Right ventricle myocardium inferior (tissue), 1 donor: Measurements from ENCODE around the gene KRI1. TPM values are rescaled to one million over a fixed set of nuclear protein-coding genes. Genes with fewer than 3 reads are reported as not detected.

Experiments used
- ATAC-seq: fragments of 200-7000 bp; cut with Tn5 transposase; one replicate; pipeline ENCODE4 v1.9.1; 2020; ENCODE audit warnings: mild to moderate bottlenecking, moderate library complexity
- DNase-seq: peaks from one replicate; pipeline ENCODE4 v3.0.0; 2021; ENCODE audit errors: missing footprints
- intact Hi-C: fragments of 100-400 bp; cut with DNase I; formaldehyde crosslinking; loops from one replicate; pipeline ENCODE4 v1.11.0; 2022
- microRNA-seq: library from miRNA; unstranded; fragments of <30 nt; microRNA quantifications from one replicate; pipeline ENCODE4 v1.2.0, GENCODE V29; 2020
- total RNA-seq: library from RNA; stranded (reverse); fragmentation: NEBNext Ultra II Directional; extraction: Animal tissue kit (Norgen Biotek cat#: 25700); gene quantifications from one replicate; pipeline ENCODE4 v1.2.1, GENCODE V29; 2021
- donor health status: DM: no; HTN: yes; CAD: no; lungs with severe emphysema.

The KRI1 gene
- total RNA-seq, 1 donor from 2014 or later: 10.8 TPM

- intact Hi-C loops: no loop called here
- DNase-seq: no peak
- no peak for ATAC-seq
Measured at GRCh38 chr19:10508036-10508435, 57.8 kb downstream of the KRI1 start.

- ATAC-seq (no peak), DNase-seq (peak; percentile 80)
- intact Hi-C loops: no loop called here
Measured at GRCh38 chr19:10505583-10506229, 60.1 kb downstream of the KRI1 start.

Small RNA genes within 50 kb of the gene (microRNA-seq; reads per million reads assigned to microRNA genes)
- gene MIR1238: not detected

Other genes with a start within 250 kb of the KRI1 start
- gene FDX2, start 250.0 kb downstream of the KRI1 start, total RNA-seq: 20.1 TPM
- 10.1 TPM for gene RAVER1, start 232.5 kb downstream of the KRI1 start, total RNA-seq
- gene ICAM3, start 226.4 kb downstream of the KRI1 start, total RNA-seq: 36.7 TPM
- 67.1 TPM for gene TYK2, start 185.4 kb downstream of the KRI1 start, total RNA-seq
- 155 TPM for gene CDC37, start 162.5 kb downstream of the KRI1 start, total RNA-seq
- 37.0 TPM for gene PDE4A, start 145.5 kb downstream of the KRI1 start, total RNA-seq
- 82.8 TPM for gene KEAP1, start 62.7 kb downstream of the KRI1 start, total RNA-seq
- 0.27 TPM for gene S1PR5, start 48.6 kb downstream of the KRI1 start, total RNA-seq
- 47.6 TPM for gene ATG4D, start 22.1 kb downstream of the KRI1 start, total RNA-seq
- 9.9 TPM for gene CDKN2D, start 3.0 kb upstream of the KRI1 start, total RNA-seq
- not detected for gene AP1M2, start 21.3 kb upstream of the KRI1 start, total RNA-seq
- gene SLC44A2, start 59.5 kb upstream of the KRI1 start, total RNA-seq: 71.4 TPM
- 101 TPM for gene ILF3, start 88.3 kb upstream of the KRI1 start, total RNA-seq
- gene QTRT1, start 135.4 kb upstream of the KRI1 start, total RNA-seq: 28.0 TPM
- gene DNM2, start 152.1 kb upstream of the KRI1 start, total RNA-seq: 177 TPM